ENCODE measurements around the gene ST8SIA4.

ST8SIA4 gene

DNA sequence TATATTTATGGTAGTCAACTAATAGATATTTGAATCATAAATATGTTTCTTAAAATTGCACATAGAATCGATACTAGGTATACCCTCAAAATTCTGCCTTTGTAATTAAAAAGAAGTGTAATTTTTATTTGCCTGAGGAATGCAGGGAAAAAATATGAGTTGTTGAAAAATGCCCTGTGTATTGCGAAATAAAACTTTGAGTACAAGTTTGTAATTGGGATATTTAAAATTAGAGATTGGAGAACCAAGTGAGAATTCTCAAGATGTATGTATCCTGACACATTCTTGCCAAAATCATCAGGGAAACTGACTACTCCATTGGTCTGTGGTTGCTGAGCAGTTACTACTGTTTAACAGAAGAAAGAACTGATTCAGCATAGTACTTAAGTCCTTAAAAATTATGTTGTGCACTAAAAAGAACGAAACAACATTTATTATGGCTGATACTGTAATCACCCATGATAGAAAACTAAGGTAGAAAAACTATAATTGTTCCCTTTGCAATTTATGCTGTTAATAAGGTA lies 36.0 kb downstream of the ST8SIA4 start:
- DNase-seq = no peak

DNA sequence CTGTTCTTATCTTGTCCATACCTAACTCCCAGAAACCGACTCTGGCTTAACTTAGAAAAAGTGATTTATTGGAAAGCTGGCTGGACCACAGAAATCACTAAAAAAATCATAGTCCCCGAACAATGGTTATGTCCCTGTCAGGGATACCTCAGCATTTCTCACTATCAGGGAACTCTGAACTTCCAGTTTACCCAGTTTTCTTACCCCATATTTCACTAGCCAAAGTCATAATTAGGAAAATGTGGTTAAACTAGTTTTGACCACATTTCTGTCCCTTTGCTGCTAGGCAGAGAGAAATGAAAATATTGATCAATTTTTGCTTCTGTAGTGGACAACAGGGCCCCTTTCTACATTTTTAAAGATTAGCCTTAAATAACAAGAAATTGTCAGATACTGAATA lies 38.2 kb downstream of the ST8SIA4 start:
- no peak for DNase-seq

DNA sequence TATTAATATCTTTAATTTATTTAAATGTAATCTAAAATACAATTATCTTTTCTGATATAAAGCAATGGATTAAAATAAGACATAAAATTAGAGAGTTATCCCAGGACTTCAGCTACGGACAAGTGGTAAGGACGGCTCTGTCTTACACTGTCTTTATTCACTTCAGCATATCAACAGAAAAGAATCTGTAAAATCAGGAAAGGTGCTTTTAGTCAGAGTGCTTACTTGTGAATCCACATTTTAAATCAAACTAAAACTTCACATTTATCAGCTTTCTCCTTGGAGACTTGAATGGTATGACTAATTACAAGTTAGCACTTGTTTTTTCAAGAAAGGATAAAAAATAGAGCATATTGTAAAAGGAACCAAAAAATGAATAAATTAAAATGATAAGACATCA lies 39.3 kb downstream of the ST8SIA4 start:
- no peak for DNase-seq

DNA sequence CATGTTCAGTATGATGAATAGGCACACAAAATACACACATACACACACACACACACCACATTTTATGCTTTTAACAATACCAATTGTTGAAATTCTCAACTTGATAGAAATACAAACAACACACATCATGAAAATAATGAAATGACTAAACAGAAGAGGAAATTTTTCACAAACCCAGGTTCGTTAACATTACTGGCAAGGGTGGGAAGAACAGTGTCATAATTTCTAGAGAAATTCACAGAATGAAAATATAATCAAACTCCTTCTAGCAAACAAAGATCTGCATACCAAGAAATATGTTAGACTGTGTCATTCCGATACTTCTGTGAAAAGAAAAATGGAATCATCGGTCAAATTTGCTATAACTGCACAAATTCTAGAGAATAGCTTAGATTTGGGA lies 41.9 kb downstream of the ST8SIA4 start:
- no peak for DNase-seq

DNA sequence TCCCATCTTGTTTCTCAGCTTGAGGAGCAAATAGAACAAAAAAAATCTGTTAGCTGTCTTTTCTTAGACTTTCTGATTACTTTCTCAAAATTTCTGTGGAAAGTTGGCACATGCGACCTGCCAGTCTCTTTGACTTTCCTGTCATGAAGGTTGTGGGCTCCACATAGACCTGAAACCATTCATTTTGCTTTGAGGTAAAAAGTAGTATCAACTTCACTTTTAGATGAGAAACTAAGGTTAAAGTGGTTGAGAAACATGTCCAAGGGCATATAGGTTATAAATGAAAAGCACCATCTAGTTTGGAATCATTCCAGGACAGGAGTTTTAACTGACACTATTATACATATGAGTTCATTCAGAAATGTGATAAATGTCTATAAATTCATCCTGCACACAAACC lies 42.7 kb downstream of the ST8SIA4 start:
- DNase-seq = no peak

DNA sequence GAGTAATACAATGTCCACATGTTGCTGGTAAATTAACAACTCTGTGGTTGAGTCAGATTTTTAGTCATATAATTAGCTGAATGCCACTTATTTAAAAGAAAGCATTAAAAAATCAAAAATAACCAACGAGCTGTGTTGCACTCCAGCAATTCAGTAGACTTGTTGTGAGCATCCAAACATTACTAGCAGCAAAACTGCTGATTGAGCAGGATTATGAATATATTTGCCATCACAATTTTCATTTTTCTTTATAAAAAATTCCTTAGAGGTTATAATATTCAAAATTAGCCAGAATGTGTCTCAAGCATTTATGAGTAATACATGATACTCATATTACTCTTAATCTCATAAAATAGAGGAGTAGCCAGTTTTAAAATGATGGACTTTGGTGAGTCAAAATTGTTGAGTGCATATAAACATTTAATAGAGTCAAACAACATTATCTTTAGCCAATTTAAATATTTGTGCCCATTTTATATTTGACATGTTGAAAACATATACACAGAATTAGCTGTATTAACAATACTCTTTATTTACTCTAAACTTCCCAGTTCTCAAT lies 44.0 kb downstream of the ST8SIA4 start:
- DNase-seq = no peak

DNA sequence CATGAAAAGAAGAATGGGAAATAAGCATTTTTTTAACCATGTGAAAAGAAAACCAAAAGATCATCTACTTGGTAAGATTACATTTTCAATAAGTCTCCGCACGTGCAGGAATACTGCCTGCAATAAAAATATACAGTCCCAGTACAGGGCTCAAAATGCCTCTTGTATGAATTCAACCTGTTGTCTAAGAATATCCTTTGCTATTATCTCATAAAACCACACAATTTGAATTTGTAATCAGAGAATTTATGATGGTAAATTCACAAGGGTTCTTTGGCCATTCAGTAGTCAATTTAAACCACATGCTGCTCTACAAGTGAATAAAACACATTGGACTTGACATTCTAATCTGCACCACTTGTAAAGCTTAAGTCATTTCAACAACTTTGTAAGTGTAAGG lies 46.6 kb downstream of the ST8SIA4 start:
- DNase-seq = no peak

DNA sequence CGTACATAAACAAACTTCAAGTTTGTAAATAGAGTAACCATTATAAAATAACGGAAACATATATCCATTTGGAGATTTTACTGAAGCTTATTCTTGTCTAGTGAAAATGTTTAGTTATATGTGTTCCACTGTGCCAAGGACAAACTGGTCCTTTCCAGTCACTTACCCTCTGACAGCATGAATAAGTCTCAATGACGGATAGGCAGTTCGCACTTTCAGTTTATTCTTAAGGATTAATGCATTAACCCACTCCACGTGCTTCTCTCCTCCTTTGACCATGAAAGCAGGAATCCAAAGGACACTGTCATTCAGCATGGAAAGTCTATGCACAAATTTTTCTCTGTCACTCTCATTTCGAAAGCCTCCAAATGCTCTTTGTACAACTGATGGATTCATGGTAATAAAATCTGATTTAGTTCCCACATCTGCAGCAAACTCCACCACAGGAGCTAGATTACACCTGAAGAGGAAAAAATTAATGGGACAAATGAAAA lies 47.1 kb downstream of the ST8SIA4 start:
- no peak for DNase-seq

DNA sequence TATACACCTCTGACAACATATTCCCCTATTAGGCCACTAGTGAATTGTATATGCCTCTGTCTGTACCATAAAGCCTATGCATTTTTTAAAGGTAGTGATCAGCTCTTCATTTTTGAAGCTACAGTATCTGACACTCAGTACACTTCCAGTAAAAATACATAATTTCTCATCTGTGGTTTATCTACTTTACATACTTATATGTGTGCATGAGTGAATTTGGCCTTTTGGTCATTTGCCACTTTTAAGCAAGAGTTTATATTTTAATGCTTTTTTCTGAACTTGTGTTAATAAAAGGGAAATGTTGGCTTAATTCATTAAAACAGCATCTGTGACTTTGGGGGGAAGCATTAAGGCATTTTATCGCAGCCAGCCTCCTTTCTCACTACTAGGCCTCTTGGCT lies 47.8 kb downstream of the ST8SIA4 start:
- DNase-seq = no peak

DNA sequence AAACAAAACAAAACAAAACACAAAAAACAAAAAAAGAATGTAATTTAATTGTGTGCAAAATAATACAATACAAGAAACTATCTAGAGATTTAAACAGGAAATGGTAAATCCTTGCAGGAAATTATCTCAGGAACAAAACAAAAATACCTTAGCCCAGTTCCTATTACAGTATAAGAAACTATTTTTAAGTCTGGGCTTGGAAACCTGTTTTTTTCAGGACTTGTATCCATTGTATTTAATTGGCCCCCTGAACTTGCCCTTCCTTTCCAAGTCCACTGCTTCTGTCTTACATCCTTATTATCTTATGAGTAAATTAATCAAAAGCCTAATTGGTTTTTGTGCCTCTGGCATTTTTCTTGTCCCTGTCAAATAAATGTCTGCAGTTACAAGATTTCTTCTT lies 48.5 kb downstream of the ST8SIA4 start:
- DNase-seq = no peak

DNA sequence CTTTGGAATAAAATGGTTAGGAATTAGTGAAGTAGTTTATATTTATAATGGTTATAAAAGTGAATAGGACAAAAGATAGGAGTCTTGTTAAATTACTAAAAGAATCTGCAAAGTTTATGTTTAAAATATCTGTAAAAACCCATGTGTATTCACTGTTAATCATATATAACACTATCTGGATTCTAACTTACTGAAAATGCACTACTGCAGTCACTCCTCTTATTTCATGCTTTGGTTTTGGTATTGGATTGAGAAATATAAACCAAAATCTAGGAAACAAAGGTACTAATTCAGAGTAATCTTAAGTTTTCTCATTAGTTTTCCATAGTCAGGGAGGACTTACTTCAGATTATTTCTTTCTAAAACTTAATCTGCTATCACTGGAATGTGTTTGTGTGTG lies 49.5 kb downstream of the ST8SIA4 start:
- DNase-seq = no peak

DNA sequence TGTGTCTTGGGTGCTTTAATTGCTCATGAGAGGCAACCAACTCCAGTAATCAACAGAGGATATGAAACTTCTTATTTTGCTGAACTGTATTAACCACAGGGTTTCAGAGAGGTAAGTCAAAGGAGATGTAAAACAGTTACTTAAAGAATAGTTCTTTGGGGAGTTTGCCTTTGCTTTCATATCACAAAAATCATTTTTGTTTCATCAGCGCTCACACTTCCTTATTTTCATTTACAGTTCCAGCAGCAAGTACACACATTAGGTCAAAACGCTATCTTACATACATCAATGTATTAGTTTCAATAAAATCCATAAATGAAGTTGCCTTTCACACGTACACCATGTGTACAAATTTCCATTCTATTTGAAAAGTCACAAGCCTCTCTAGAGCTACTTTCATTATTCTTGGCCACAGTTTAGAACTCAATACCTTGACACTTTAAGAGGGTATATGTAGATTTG lies 50.1 kb downstream of the ST8SIA4 start:
- DNase-seq = no peak

DNA sequence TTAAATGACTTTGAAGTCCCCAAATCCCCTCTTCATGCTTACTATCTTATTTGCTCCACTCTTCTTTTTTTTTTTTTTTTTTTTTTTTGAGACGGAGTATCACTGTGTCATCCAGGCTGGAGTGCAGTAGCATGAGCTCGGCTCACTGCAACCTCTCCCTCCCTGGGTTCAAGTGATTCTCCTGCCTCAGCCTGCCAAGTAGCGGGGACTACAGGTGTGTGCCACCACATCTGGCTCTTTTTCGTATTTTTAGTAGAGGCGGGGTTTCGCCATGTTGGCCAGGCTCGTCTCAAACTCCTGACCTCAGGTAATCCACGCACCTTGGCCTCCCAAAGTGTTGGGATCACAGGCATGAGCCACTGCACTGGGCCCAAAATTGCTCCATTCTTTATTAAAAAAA lies 51.0 kb downstream of the ST8SIA4 start:
- DNase-seq = no peak

DNA sequence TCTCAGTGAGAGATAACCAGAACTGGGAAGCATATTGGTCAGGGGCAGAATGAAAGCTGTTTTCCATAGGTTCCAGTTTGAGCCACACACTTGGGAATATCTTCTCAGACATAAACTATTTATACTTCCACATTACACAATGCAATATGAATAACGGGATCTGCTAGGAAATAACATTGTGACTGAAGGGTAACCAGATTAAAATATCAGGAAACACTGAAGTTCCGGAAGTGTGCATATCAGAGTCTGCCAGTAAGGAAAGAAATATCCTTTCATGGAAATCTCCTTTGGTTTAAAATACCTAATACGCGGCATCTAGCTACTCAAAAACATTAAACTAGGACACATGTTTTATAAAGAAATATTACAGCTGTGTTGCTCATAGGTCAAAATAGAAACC lies 56.3 kb downstream of the ST8SIA4 start:
- no peak for DNase-seq

DNA sequence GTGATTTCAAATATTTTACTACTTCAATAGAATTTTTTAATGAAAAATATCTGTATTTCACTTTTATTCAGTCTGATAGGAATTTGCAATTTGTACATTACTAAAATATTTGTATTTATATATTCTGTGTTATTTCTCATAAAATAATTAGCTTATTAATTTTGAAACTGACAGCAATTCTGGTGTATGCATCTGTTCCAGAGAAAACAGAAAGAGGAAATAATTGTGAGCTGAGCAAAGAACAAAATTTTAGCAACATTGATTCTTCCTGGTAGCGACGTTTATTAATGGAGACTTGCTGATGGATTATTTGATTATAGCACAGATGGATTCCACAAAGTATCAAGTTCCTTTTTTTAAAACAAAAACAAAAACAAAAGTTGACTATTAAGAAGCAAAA lies 61.0 kb downstream of the ST8SIA4 start:
- DNase-seq = no peak

DNA sequence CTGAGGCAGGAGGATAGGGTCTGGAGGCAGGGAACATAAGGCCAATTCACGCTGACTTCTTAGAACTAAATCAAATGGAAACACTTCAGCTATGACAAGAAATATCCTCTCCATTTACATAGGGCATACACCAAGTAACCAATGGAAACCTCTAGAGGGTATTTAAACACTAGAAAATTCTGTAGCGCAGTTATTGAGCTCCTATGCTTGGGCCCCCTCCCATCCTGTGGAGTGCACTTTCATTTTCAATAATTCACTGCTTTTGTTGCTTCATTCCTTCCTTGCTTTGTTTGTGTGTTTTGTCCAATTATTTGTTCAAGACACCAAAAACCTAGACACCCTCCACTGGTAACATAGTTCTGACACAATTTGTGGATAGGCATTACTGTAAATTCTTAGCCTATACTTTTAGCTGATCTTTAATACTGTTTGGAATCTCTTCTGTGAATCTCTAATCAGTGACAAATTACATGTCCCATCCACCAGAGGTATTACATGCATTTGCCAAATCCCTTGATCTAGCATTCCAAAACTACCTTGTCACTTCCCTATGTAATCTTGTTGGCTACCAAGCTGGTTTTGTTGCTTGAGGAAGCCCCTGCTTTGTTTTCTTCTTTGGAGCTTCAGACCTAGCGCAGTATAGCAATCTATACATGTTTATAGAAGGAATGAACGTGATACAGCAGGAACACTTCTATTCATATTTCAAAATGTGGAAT lies 61.6 kb downstream of the ST8SIA4 start:
- DNase-seq = no peak

DNA sequence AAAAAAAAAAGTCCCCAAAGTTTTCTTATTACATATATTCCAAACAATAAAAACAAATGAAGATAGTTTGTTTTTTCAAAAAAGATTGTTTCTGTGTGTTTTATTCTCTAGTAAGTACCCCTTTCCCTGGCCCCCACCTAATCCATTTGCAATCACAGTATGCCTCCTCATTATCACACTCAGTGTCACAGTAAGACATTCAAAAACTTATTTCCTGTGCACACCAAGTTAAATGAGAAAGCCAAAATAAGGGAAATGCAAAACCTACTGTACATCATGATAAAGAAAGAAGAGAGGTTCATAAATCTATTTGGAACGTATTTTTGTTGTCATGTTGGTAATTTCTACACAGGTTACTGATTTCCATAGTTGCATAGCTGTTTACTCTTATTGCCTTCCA lies 62.3 kb downstream of the ST8SIA4 start:
- no peak for DNase-seq

DNA sequence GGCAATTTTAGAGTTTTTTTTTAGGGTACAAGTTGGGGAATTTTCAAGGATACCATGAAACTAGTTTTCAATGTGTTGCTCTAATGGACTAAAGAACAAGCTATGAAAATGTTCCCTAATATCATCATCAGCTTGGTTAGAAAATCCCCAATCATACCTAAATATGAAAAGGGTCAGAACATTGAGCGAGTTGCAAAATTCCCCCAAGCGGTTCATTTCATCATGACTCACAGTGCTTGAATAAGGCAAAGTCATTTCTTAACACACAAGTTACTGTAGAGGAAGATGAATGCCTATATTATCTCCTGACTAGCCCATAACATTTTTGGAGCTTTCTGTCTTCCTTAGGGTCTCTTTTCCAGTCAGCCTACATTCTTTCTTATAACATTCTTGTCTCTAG lies 62.7 kb downstream of the ST8SIA4 start:
- no peak for DNase-seq

DNA sequence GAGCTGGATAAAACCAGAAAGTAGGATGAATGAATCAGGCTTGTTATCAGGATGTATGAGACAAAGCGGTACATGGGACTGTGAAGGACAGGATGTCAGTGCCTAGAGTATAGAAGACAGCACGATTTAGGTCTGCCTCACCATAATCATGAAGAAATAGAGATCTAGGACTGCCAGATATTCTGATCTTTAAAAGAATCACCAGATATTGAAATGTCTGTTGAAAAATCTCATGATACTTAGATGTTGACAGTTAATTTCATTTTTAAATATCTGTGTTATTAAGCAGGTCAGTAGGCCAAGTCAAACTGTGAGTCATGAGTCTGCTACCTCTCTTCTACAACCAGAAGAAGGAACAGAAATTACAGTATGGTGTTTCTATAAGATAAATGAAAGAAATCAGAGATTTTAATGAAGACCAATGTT lies 65.0 kb downstream of the ST8SIA4 start:
- no peak for DNase-seq

DNA sequence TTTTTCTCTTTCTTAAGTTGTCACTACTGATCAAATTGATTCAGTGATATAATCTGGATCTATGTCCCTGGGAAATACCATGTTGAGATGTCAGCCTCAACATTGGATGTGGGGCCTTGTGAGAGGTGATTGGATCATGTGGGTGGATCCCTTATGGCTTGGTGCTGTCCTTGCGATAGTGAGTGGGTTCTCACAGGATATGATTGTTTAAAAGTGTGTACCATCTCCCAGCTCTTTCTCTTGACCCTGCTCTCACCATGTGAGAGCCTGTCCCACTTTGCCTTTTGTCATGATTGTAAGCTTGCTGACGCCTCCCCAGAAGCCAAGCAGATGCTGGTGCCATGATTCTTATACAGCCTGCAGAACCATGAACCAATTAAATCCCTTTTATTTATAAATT lies 68.6 kb downstream of the ST8SIA4 start:
- DNase-seq = no peak

DNA sequence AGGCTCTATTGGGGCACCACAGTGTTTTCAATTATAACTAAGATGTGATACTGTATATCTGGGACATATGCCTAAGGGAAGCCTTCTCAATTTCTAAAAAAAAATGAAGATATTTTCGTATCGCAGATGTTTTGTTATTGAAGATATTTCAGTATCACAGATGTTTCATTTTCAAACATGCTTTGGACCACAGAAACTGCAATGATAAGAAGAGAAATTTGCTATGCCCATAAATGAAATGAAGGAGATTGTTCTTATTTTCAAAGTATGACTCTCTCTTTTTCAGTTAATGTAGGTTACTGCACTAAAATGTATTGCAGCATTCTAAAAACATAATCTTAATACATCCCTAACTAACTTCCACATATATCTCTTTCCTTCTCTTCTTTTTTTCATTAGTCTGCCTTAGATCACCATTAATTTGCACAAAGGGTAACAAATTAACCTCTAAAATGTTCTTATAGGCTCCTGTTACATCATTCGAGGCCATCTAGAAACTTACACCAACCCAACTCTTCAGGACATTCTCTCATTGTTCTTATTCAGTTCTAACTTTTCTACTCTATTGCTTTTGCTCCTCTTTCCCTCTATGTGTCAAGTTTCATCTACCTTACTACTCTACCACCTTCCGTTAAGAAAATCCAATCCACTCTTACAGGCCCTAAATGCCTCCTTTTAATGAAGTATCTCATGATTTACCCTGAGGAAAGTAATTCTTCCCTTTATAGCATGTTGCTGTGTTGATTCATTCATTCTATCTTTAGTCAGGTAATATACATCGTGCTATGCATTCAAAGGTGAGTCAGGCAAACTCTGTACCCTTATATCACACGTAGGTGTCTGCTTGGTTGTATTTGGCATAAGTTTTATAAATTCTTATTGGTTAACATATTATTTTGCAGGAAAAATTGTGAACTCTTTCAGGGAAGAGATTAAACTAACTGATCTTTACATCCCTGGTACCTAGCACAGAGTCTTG lies 70.5 kb downstream of the ST8SIA4 start:
- DNase-seq = no peak

DNA sequence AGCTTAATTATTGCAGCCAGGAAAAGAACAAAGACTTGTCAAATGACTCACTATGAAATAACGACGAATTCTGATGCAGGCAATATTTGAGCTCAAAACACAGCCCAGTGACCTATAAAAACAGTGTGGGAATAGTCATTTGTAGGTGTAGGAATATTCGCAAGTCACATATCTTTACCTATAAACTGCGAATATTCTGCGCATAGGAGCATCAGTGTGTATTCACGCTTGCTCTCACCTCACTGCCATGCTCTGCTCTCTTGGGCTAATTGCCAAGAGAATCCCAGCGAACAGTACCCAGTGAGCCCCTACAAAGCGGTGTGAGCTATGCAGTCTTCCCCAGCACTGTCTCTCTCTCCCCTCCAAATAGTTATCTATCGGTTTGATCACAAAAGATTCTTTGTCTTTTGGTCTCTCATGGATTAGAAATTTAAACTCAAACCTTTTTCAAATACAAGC lies 74.2 kb downstream of the ST8SIA4 start:
- no peak for DNase-seq

All from NCI-H1694 (cell line).